Caki2 (cell line): ENCODE results near the gene RNF168. TPM values are rescaled to one million over a fixed set of nuclear protein-coding genes. Genes with fewer than 3 reads are reported as not detected.
"Not testable (repeated sequence)": the region's sequence is repeated elsewhere in the genome, so short reads cannot be mapped to it uniquely, and the experiment has no call there.

Source experiments
- DNase-seq: peaks from one replicate; pipeline ENCODE4 v3.0.0-alpha.2; 2015; ENCODE audit warnings: low read depth
- in situ Hi-C: cut with HindIII; loops from 2 replicates; pipeline ENCODE4 v1.10.0; 2016; ENCODE audit warnings: low sequenced_read_pairs, low pct_unique_long_range_greater_than_20kb, mixed read lengths
- total RNA-seq: library from RNA; depleted of rRNA; stranded (reverse); fragments of >200 nt; shearing (Covaris generic); gene quantifications from 2 replicates; pipeline ENCODE4 v1.2.3, GENCODE V29; 2014; ENCODE audit warnings: low replicate concordance

RNF168 gene
- total RNA-seq, 1 experiment from 2014 or later = 5.4 TPM

GRCh38 chr3:196518966-196519717 lies 15.6 kb upstream of the RNF168 start:
- peak; percentile 41 for DNase-seq
- in situ Hi-C loops = no loop called here

GRCh38 chr3:196517919-196518318 lies 14.4 kb upstream of the RNF168 start:
- in situ Hi-C loops = no loop called here
- no peak for DNase-seq

- in situ Hi-C loops = no loop called here
- DNase-seq = no peak
Observed at GRCh38 chr3:196517162-196517800, 13.7 kb upstream of the RNF168 start.

GRCh38 chr3:196514913-196515621 lies 11.5 kb upstream of the RNF168 start, which contains the start of gene SMCO1:
Gene SMCO1 (minus strand): TSS chr3:196515346. CDS start chr3:196515209, 137 bp downstream.
- in situ Hi-C loops = no loop called here
- DNase-seq = no peak

- in situ Hi-C loops = no loop called here
- no peak for DNase-seq
Observed at GRCh38 chr3:196514350-196514716, 10.8 kb upstream of the RNF168 start.

- DNase-seq = no peak
- in situ Hi-C loops = no loop called here
Observed at GRCh38 chr3:196513697-196514349, 10.3 kb upstream of the RNF168 start.

- in situ Hi-C loops, DNase-seq: not testable (repeated sequence)
Observed at GRCh38 chr3:196511646-196512425, 8.3 kb upstream of the RNF168 start.

- in situ Hi-C loops, DNase-seq: not testable (repeated sequence)
Observed at GRCh38 chr3:196511108-196511507, 7.5 kb upstream of the RNF168 start.

GRCh38 chr3:196506687-196507086 lies 3.1 kb upstream of the RNF168 start:
- in situ Hi-C loops = no loop called here
- no peak for DNase-seq

GRCh38 chr3:196504556-196504955 lies 988 bp upstream of the RNF168 start:
- DNase-seq = no peak
- in situ Hi-C loops = no loop called here

- DNase-seq, in situ Hi-C loops: not testable (repeated sequence)
Observed at GRCh38 chr3:196504077-196504398, 470 bp upstream of the RNF168 start.

GRCh38 chr3:196502775-196503195 lies 783 bp downstream of the RNF168 start:
- DNase-seq = peak; percentile 66
- in situ Hi-C loops = no loop called here

- DNase-seq = no peak
Observed at GRCh38 chr3:196501316-196502044, 2.1 kb downstream of the RNF168 start.

GRCh38 chr3:196499807-196500524 lies 3.6 kb downstream of the RNF168 start:
- in situ Hi-C loops = no loop called here
- DNase-seq = no peak

More at GRCh38 chr3:196501316-196502044, 2.1 kb downstream of the RNF168 start:
- in situ Hi-C loops = no loop called here

GRCh38 chr3:196499061-196499460 lies 4.5 kb downstream of the RNF168 start:
- in situ Hi-C loops = no loop called here
- peak; percentile 70 for DNase-seq

- no peak for DNase-seq
- in situ Hi-C loops = no loop called here
Observed at GRCh38 chr3:196498297-196498696, 5.3 kb downstream of the RNF168 start.

GRCh38 chr3:196496183-196496582 lies 7.4 kb downstream of the RNF168 start:
- DNase-seq = no peak
- in situ Hi-C loops = no loop called here
